GM21423 (cell line): Measurements from ENCODE around the gene TRMT2A.
"Not testable (repeated sequence)": the region's sequence is repeated elsewhere in the genome, so short reads cannot be mapped to it uniquely, and the experiment has no call there.

Source experiments
- ATAC-seq: cut with Tn5 transposase; IDR thresholded peaks from one replicate; pipeline ENCODE4 v1.9.1; 2021; ENCODE audit warnings: mild to moderate bottlenecking, moderate library complexity; ENCODE audit not compliant: unreplicated experiment

Gene TRMT2A

GRCh38 chr22:20089226-20089976, 27.6 kb downstream of the TRMT2A start:
- no peak for ATAC-seq

DNA sequence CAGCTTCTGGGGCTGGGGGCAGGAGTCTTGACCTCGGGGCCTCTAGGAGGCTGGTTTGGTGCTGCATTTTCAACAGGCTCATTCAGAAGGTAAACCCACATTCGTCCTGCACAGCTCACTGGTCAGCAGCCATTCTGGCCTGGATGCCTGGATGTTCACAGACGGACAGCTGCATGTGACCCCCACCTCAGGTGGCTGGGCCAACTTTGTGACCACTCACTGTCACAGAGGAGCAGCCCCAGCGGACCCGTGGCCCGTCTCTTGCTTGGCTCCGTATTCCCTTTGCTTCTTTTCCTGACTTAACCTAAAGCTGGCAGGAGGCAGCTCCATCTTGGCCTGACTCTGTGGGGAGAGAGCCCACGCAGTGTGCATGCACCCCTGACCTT, 28.8 kb downstream of the TRMT2A start:
- ATAC-seq, result no peak

GRCh38 chr22:20087319-20088262, 29.4 kb downstream of the TRMT2A start:
- no peak for ATAC-seq

GRCh38 chr22:20086763-20087162, 30.3 kb downstream of the TRMT2A start:
- ATAC-seq, result no peak

- no peak for ATAC-seq
Measured at GRCh38 chr22:20086101-20086599, 30.9 kb downstream of the TRMT2A start.

GRCh38 chr22:20085651-20086050, 31.4 kb downstream of the TRMT2A start:
- ATAC-seq, result no peak

DNA sequence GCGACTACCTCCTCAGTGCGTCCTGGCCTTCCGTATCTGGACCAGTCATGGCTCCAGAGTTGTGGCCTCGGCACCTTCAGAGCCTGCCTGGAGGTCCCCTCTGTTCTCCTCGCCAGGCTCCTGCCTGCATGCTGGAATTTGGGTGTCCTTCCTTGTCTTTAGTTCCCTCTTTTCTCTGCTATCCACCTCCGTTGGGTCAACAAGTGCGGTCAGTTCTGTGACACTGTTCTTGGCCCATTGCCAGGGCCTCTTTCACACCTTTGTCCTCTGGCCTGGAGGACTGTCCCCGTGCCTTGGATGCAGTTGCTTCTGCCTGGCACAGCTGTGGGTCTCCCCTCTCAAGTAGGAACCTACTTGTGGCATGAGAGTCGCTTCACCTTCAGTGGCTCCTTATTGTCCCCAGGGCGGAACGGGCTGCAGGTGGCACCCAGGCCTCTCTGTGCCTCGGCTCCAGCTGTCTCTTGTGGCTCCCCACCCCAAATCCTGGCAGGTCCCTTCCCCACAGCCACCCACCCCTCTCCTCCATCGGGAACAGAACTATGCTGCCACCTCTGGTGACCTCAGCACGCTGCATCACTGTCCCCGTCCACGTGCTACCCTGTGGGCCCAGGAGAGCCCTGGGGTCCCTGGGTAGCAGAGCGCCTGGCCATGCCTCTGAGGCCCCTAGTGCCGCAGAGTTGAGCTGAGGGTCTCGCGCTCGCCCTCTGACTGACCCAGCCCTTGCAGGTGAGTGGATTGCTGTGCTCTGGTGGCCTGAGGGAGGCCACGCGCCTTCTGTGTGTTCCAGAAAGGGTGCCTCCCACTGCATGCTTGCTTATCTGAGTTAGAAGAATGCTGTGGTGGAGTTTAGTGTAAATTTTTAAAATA, 32.2 kb downstream of the TRMT2A start:
- ATAC-seq, result no peak

GRCh38 chr22:20083891-20084546, 33.0 kb downstream of the TRMT2A start:
- ATAC-seq, result no peak

GRCh38 chr22:20083157-20083890, 33.7 kb downstream of the TRMT2A start:
- ATAC-seq, result no peak

- ATAC-seq, result peak; percentile 3
Measured at GRCh38 chr22:20080776-20081654, 36.0 kb downstream of the TRMT2A start.

DNA sequence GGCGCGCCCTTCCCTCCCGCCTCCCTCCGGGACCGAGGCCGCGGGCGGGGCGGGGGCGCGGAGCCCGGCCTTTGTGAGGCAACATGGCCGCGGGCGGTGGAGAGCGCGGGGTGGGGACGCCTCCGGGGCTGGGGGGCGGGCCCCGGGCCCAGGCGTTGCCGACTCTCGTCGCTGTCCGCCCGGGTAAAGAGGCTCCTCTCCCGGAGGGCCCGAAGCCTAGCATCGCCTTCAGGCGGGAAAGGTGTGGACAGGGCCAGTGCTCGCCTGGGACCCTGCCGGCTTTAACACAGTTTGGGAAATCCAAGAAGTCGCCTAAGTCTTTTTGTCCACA, 36.6 kb downstream of the TRMT2A start:
- peak; percentile 58 for ATAC-seq

GRCh38 chr22:20079745-20080444, 37.1 kb downstream of the TRMT2A start, which contains the start of gene DGCR8:
Gene DGCR8, plus strand, starts transcription at chr22:20080241. Its CDS starts 5,723 bp downstream, at chr22:20085964.
- ATAC-seq, result peak; percentile 82

DNA sequence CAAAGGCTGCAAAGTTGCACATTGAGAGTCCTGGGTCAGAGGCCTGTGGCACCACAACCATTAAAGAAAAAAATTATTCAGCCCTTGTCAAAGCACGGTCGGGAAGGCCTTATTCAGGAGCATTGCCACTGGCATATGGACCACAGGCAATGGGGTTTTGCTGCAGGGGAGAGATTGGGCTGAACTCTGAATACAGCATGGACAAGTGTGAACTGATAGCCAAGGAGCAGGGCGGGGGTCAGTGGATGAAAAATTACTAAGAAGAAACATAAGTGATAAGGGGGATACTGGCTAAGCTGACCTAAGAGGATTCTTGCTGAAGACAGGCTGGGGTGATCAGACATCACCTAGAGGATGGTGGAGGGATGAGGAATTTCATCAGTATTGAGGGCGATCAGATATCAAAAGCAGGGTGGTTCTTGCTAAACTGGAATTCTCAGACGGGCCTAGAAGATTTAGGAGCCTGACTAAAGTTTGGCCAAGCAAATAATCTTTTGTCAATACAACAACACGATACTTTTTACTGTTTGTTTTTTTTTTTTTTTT, 40.3 kb downstream of the TRMT2A start:
- ATAC-seq, result no peak

DNA sequence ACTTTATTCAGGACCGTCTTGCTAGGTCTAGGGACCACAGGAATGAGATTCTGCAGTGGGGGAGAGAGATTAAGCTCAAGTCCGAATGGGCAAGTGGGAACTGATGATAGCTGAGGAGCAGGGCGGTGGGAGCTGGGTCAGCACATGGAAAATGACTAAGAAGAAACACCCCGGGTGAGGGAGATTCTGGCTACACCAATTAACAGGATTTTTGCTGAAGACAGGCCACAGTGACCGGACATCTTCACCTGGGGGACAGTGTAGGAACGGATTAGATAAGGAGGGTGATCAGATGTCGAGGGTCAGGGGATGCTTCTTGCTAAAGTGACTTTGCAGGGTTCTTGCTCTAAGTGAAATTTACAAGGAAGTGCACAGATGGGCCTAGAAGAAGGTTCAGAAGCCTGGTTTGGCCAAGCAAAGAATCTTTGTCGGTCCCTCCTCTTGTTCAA, 45.5 kb downstream of the TRMT2A start:
- no peak for ATAC-seq

DNA sequence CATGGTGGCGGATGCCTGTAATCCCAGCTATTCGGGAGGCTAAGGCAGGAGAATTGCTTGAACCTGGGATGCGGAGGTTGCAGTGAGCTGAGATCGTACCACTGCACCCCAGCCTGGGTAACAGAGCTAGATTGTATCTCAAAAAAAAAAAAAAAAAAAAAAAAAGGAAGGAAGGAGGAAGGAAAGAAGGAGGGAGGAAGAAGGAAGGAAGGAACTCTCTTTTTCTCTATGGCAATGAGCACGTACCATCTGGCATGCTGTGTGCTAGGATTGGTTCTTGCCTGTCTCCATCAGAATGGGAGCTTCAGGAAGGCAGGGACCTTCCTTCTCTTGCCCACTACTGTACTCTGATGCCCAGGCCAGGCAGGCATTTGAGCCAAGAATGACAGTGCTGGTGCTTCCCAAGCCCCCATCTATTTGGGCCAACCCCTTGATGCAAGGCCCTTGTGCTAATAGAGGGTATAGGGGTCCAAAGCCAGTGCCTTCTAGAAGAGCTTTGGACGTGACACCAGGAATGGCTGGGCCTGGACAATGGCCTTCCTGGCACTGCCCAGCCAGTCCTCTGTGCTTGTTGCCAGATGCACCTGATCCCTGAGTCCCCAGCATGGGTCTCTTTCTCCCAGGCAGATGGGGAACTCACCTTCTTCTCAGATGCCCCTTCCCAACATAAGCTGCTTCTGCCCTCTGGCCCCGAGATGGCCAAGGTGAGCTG, 47.5 kb downstream of the TRMT2A start:
- ATAC-seq, result no peak

GRCh38 chr22:20068640-20069039, 48.4 kb downstream of the TRMT2A start:
- no peak for ATAC-seq

GRCh38 chr22:20067384-20067682, 49.7 kb downstream of the TRMT2A start:
- ATAC-seq, result not testable (repeated sequence)
